WTC11 (cell line): ENCODE results near the gene LEKR1. TPM values are rescaled to one million over a fixed set of nuclear protein-coding genes. Genes with fewer than 3 reads are reported as not detected.
"Not testable (repeated sequence)": the region's sequence is repeated elsewhere in the genome, so short reads cannot be mapped to it uniquely, and the experiment has no call there.

Source experiments
- ATAC-seq: fragments of 200-7000 bp; cut with Tn5 transposase; 2 replicates; pipeline ENCODE4 v1.10.0; 2021; ENCODE audit warnings: mild to moderate bottlenecking, moderate library complexity
- CTCF ChIA-PET: fragments of 300-600 bp; sonication (Branson Sonifier 250); formaldehyde crosslinking; loops from one replicate; lab custom pipeline; 2021; ENCODE audit warnings: antibody characterized with exemption; lab: Charles Lee
- POLR2A ChIA-PET: fragments of 350-600 bp; sonication (Branson Sonifier 250); formaldehyde crosslinking; loops from one replicate; lab custom pipeline; 2021; ENCODE audit warnings: antibody characterized with exemption; lab: Charles Lee
- DNase-seq: peaks from one replicate; pipeline ENCODE4 v3.0.0; 2021; ENCODE audit warnings: low spot score
- H3K27ac Mint-ChIP-seq: 2 replicates; pipeline ENCODE4 v1.8.0; 2021; ENCODE audit warnings: mixed read lengths
- H3K27me3 Mint-ChIP-seq: 2 replicates; pipeline ENCODE4 v1.8.0; 2021; ENCODE audit warnings: low read depth, mild to moderate bottlenecking, moderate library complexity, mixed read lengths
- H3K36me3 Mint-ChIP-seq: 2 replicates; pipeline ENCODE4 v1.8.0; 2021; ENCODE audit warnings: mixed read lengths
- H3K4me1 Mint-ChIP-seq: 2 replicates; pipeline ENCODE4 v1.8.0; 2022; ENCODE audit warnings: mixed read lengths
- H3K4me3 Mint-ChIP-seq: 2 replicates; pipeline ENCODE4 v1.8.0; 2021; ENCODE audit warnings: mild to moderate bottlenecking, moderate library complexity, mixed read lengths
- H3K9me3 Mint-ChIP-seq: 2 replicates; pipeline ENCODE4 v1.8.0; 2021; ENCODE audit warnings: mixed read lengths
- ARID4B ChIP-seq: sonication (generic); formaldehyde crosslinking; IDR thresholded peaks from 2 replicates; pipeline ENCODE4 v1.8.0; 2023; ENCODE audit warnings: missing genetic modification reagents, mild to moderate bottlenecking, borderline replicate concordance
- CTCF ChIP-seq: fragments of 200-600 bp; IDR thresholded peaks from 2 replicates; pipeline ENCODE4 v1.8.0; 2022; ENCODE audit warnings: antibody characterized with exemption
- EMX1 ChIP-seq: fragments of 250-450 bp; sonication (Bioruptor Pico); IDR thresholded peaks from 2 replicates; pipeline ENCODE4 v1.8.0; 2021; ENCODE audit warnings: mild to moderate bottlenecking
- ERG ChIP-seq: fragments of 250-450 bp; sonication (Bioruptor Pico); IDR thresholded peaks from 2 replicates; pipeline ENCODE4 v1.8.0; 2021; ENCODE audit warnings: mild to moderate bottlenecking
- ESRRA ChIP-seq: sonication (generic); formaldehyde crosslinking; IDR thresholded peaks from 2 replicates; pipeline ENCODE4 v1.8.1; 2022; ENCODE audit warnings: mild to moderate bottlenecking, missing genetic modification reagents, borderline replicate concordance
- ETV6 ChIP-seq: sonication (generic); formaldehyde crosslinking; IDR thresholded peaks from 2 replicates; pipeline ENCODE4 v1.8.1; 2022; ENCODE audit warnings: mild to moderate bottlenecking, missing genetic modification reagents
- HMGXB4 ChIP-seq: sonication (generic); formaldehyde crosslinking; IDR thresholded peaks from 2 replicates; pipeline ENCODE4 v1.8.1; 2023; ENCODE audit warnings: mild to moderate bottlenecking, moderate library complexity, missing genetic modification reagents
- IRF2 ChIP-seq: sonication (generic); formaldehyde crosslinking; IDR thresholded peaks from 2 replicates; pipeline ENCODE4 v1.8.0; 2022; ENCODE audit warnings: low read depth, missing genetic modification reagents, borderline replicate concordance
- MXD4 ChIP-seq: fragments of 250-450 bp; sonication (Bioruptor Pico); IDR thresholded peaks from 2 replicates; pipeline ENCODE4 v1.8.0; 2021; ENCODE audit warnings: mild to moderate bottlenecking, moderate library complexity, borderline replicate concordance
- NFYB ChIP-seq: sonication (generic); formaldehyde crosslinking; conservative IDR thresholded peaks from 2 replicates; pipeline ENCODE4 v1.8.0; 2022; ENCODE audit warnings: low read depth, missing genetic modification reagents
- NR2C2 ChIP-seq: sonication (generic); formaldehyde crosslinking; IDR thresholded peaks from 2 replicates; pipeline ENCODE4 v1.8.0; 2022; ENCODE audit warnings: mild to moderate bottlenecking, missing genetic modification reagents
- PRDM15 ChIP-seq: sonication (generic); formaldehyde crosslinking; IDR thresholded peaks from 2 replicates; pipeline ENCODE4 v1.8.0; 2022; ENCODE audit warnings: missing genetic modification reagents
- TCF7 ChIP-seq: sonication (generic); formaldehyde crosslinking; IDR thresholded peaks from 2 replicates; pipeline ENCODE4 v1.8.0; 2022; ENCODE audit warnings: mild to moderate bottlenecking, low read depth, missing genetic modification reagents, moderate library complexity
- USF1 ChIP-seq: sonication (generic); formaldehyde crosslinking; IDR thresholded peaks from 2 replicates; pipeline ENCODE4 v1.8.0; 2022; ENCODE audit warnings: mild to moderate bottlenecking, missing genetic modification reagents
- ZNF532 ChIP-seq: fragments of 250-450 bp; sonication (Bioruptor Pico); IDR thresholded peaks from 2 replicates; pipeline ENCODE4 v1.9.0; 2021; ENCODE audit warnings: mild to moderate bottlenecking, borderline replicate concordance
- total RNA-seq: library from RNA; stranded (reverse); gene quantifications from 3 replicates; pipeline ENCODE4 v1.2.3, GENCODE V29; 2021

LEKR1 gene
- total RNA-seq, 1 experiment from 2014 or later = 0.09 TPM

- TF ChIP-seq HMGXB4 (CRISPR knock-in tag) (no peak), CTCF (no peak), MXD4 (CRISPR knock-in tag) (no peak), NR2C2 (no peak)
These were observed 47.8 kb downstream of the LEKR1 start (continued) for GRCh38 chr3:156873906-156874305.

- POLR2A ChIA-PET, H3K27ac Mint-ChIP-seq, H3K4me1 Mint-ChIP-seq, ATAC-seq, H3K27me3 Mint-ChIP-seq, H3K4me3 Mint-ChIP-seq, CTCF ChIA-PET, DNase-seq: not testable (repeated sequence)
- H3K9me3 Mint-ChIP-seq = peaks cover 72% of the 10 kb centered on the region
- peaks cover 62% of the 10 kb centered on the region for H3K36me3 Mint-ChIP-seq
These were observed 53.3 kb downstream of the LEKR1 start for GRCh38 chr3:156879491-156879890.

- no peak for DNase-seq
- Mint-ChIP-seq H3K4me3 (no peak overlapping the region), H3K9me3 (peaks cover 39% of the 10 kb centered on the region), H3K36me3 (peaks cover 32% of the 10 kb centered on the region), H3K27ac (no peak overlapping the region), H3K4me1 (no peaks in the 10 kb centered on the region), H3K27me3 (no peaks in the 10 kb centered on the region; the same call in 1 of the 2 replicates)
- no peak for ATAC-seq
- POLR2A ChIA-PET = no interaction called here
- CTCF ChIA-PET = no interaction called here
- TF ChIP-seq USF1 (CRISPR knock-in tag) = no peak
- no peak for TF ChIP-seq PRDM15
- TF ChIP-seq ESRRA (CRISPR knock-in tag) = no peak
- TF ChIP-seq ZNF532 = no peak
- no peak for TF ChIP-seq ETV6 (CRISPR knock-in tag)
- TF ChIP-seq ARID4B (CRISPR knock-in tag) = no peak
- no peak for TF ChIP-seq TCF7 (CRISPR knock-in tag)
- TF ChIP-seq NFYB (CRISPR knock-in tag) = no peak
- no peak for TF ChIP-seq IRF2 (CRISPR knock-in tag)
- TF ChIP-seq ERG (CRISPR knock-in tag) = no peak
- no peak for TF ChIP-seq EMX1 (CRISPR knock-in tag)
These were observed 59.6 kb downstream of the LEKR1 start for GRCh38 chr3:156885761-156886160.
